ENCODE measurements around the gene MARK3. TPM values are rescaled to one million over a fixed set of nuclear protein-coding genes. Genes with fewer than 3 reads are reported as not detected.

The MARK3 gene
- total RNA-seq, 4 donors from 2014 or later = 61.3 to 98.0 (median 78.8) TPM

DNA sequence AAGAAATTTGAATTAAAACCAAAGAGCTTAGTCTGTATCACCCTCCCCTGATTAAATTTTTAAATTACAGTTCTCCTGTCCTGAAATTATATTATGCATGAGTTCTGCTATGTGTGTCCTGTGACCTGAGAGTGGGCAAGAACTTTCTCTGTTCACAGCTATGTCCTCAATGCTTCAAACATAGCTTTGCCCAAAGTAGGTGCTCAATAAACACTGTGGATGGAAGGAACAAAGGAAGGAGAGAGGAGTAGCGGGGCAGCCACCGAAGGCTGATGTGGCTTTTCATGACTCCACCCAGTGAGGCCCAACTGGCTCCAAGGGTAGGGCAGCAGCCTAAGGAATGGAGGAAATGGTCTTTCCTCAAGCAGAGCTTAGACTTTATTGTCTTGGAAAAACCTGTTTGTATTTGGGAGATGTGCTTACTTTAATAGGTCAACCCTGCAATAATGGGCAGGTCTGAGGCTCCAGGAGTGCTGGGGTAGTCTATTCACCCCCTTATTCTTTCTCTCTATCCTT is 7.6 kb upstream of the MARK3 start:
- Histone ChIP-seq H3K9me3 (no peaks in the 10 kb centered on the region), H3K36me3 (no peaks in the 10 kb centered on the region), H3K27me3 (no peaks in the 10 kb centered on the region), H3K27ac (no peak overlapping the region), H3K4me1 (no peaks in the 10 kb centered on the region), H3K4me3 (no peak overlapping the region)
- TF ChIP-seq POLR2AphosphoS5 (IDR thresholded peaks at IDR 0.05) (no peak), POLR2A (IDR thresholded peaks at IDR 0.05) (no peak), EP300 (IDR thresholded peaks at IDR 0.05; ENCODE audit: low read depth) (no peak), CTCF (IDR thresholded peaks at IDR 0.05) (no peak)
- DNase-seq = no peak
- WGBS, 2 donors (ENCODE audit: low coverage in 1 of 2) = 83% methylated on average over 2 of the region's 2 CpGs; no CpG with 5 or more reads in 1 of the 2 donors
- in situ Hi-C loops (cut with MboI; ENCODE audit: low pct_ligation_motif_present in 1 of 4, low pct_unique_long_range_greater_than_20kb in 1 of 4, low sequenced_read_pairs in 3 of 4) (no loop called here), intact Hi-C loops (cut with DNase I; ENCODE audit: low total_unique reads) (no loop called here)

DNA sequence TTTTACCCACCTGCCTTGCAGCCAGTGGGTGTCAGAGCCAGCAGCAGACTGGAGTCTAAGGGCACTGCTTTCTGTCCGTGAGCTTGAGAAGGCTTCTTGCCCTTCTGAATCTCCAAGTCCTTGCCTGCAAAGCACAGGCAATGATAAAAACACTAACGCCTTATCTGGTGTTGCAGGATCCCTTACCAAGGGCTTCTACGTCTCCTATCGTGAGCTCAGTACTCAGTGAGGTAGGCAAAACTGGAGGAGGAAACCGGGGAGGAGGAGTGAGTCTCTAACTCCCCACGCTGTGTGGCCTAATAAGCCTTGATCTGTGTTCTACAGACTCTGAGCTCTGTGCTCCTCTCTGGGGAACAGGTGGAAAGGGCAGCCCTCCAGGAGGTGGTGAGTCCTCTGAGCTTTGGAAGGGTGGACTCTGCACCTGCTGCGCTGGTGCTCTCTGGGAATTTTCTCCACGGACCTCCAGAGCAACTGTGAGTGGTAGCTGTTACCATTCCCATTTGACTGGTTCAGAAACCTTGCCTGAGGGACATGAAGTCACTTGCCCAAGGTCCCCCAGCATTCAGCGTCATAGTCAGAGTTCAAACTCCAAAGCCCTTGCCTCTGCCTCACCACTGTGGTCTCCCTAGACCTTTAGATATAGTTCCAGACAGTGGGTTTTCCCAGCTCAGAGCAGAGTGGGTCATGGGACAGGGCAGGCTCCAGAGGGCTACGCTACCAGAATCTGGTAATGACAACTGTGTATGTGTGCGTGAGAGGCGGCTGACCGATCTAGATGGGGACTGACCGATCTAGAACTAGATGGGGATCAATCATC is 7.0 kb upstream of the MARK3 start:
- 81 to 87% methylated on average over 8 to 14 of the region's 14 CpGs for WGBS, 2 donors (ENCODE audit: low coverage in 1 of 2)
- in situ Hi-C loops (cut with MboI; ENCODE audit: low pct_ligation_motif_present in 1 of 4, low pct_unique_long_range_greater_than_20kb in 1 of 4, low sequenced_read_pairs in 3 of 4) = no loop called here
- intact Hi-C loops (cut with DNase I; ENCODE audit: low total_unique reads) = no loop called here
- Histone ChIP-seq H3K27me3 (no peaks in the 10 kb centered on the region), H3K9me3 (no peaks in the 10 kb centered on the region), H3K4me1 (no peaks in the 10 kb centered on the region), H3K36me3 (no peaks in the 10 kb centered on the region), H3K27ac (no peak overlapping the region), H3K4me3 (no peak overlapping the region)
- no peak for TF ChIP-seq EP300 (IDR thresholded peaks at IDR 0.05; ENCODE audit: low read depth)
- no peak for TF ChIP-seq CTCF (IDR thresholded peaks at IDR 0.05)
- TF ChIP-seq POLR2AphosphoS5 (IDR thresholded peaks at IDR 0.05) = no peak
- TF ChIP-seq POLR2A (IDR thresholded peaks at IDR 0.05) = no peak
- no peak for DNase-seq

GRCh38 chr14:103380719-103381377 is 4.4 kb upstream of the MARK3 start:
- H3K4me3 ChIP-seq = no peak overlapping the region
- H3K36me3 ChIP-seq = no peaks in the 10 kb centered on the region
- peaks cover 5 to 8% (median 6%) of the 10 kb centered on the region in 4 donors for H3K4me1 ChIP-seq
- no peaks in the 10 kb centered on the region for H3K27me3 ChIP-seq
- H3K27ac ChIP-seq = no peak overlapping the region
- 0 to 17% methylated on average over 1 to 2 of the region's 2 CpGs for WGBS, 2 donors (ENCODE audit: low coverage in 1 of 2)
- no peak for TF ChIP-seq POLR2A (IDR thresholded peaks at IDR 0.05)
- no peak for TF ChIP-seq CTCF (IDR thresholded peaks at IDR 0.05)
- no peak for TF ChIP-seq POLR2AphosphoS5 (IDR thresholded peaks at IDR 0.05)
- TF ChIP-seq EP300 (IDR thresholded peaks at IDR 0.05; ENCODE audit: low read depth) = no peak
- no peak for DNase-seq
- no peaks in the 10 kb centered on the region for H3K9me3 ChIP-seq
- intact Hi-C loops (cut with DNase I; ENCODE audit: low total_unique reads) (no loop called here), in situ Hi-C loops (cut with MboI; ENCODE audit: low pct_ligation_motif_present in 1 of 4, low pct_unique_long_range_greater_than_20kb in 1 of 4, low sequenced_read_pairs in 3 of 4) (loop anchor here in 1 of 4 donors (10.0 kb wide), 1 partner anchor 46 kb away; the partner anchor contains the start of gene EIF5)

GRCh38 chr14:103382376-103382775 is 2.8 kb upstream of the MARK3 start:
- no peaks in the 10 kb centered on the region for H3K36me3 ChIP-seq
- H3K27me3 ChIP-seq = no peaks in the 10 kb centered on the region
- 45 to 56% methylated on average over 2 to 4 of the region's 4 CpGs for WGBS, 2 donors (ENCODE audit: low coverage in 1 of 2)
- H3K9me3 ChIP-seq = no peaks in the 10 kb centered on the region
- no peak for DNase-seq
- peaks cover 12 to 16% (median 13%) of the 10 kb centered on the region in 4 donors for H3K4me1 ChIP-seq
- H3K4me3 ChIP-seq = no peak overlapping the region
- intact Hi-C loops (cut with DNase I; ENCODE audit: low total_unique reads) = no loop called here
- H3K27ac ChIP-seq = no peak overlapping the region
- in situ Hi-C loops (cut with MboI; ENCODE audit: low pct_ligation_motif_present in 1 of 4, low pct_unique_long_range_greater_than_20kb in 1 of 4, low sequenced_read_pairs in 3 of 4) = loop anchor here in 1 of 4 donors (10.0 kb wide), 1 partner anchor 48 kb away; the partner anchor contains the start of gene EIF5
- TF ChIP-seq POLR2AphosphoS5 (IDR thresholded peaks at IDR 0.05) = no peak
- TF ChIP-seq POLR2A (IDR thresholded peaks at IDR 0.05) = no peak
- TF ChIP-seq CTCF (IDR thresholded peaks at IDR 0.05) = no peak
- no peak for TF ChIP-seq EP300 (IDR thresholded peaks at IDR 0.05; ENCODE audit: low read depth)
